ENCODE data around the gene RAC3. TPM values are rescaled to one million over a fixed set of nuclear protein-coding genes. Genes with fewer than 3 reads are reported as not detected.

Gene RAC3
- total and polyA plus RNA-seq, 2 of the 8 experiments (the other 6 are each of a cell fraction or from before 2014, with no cell fraction given) = 177 to 299 TPM

GRCh38 chr17:81991684-81992305, 39.7 kb upstream of the RAC3 start:
- POLR2A ChIA-PET (ENCODE audit: partially characterized antibody) = interaction anchor here (0.6 to 5.1 kb wide), 7 partner anchors 10 to 67 kb away, joined by 3 to 40 read pairs (median 5); partner anchors contain the start of gene ASPSCR1
- CTCF ChIA-PET (ENCODE audit: partially characterized antibody) = interaction anchor here (0.8 to 1.8 kb wide), 7 partner anchors 10 to 309 kb away, joined by 3 to 12 read pairs (median 4); no protein-coding TSS in a partner anchor
- TF ChIP-seq USF2 (IDR thresholded peaks at IDR 0.05; ENCODE audit: low read length) (no peak), RBBP5 (IDR thresholded peaks at IDR 0.05; ENCODE audit: borderline replicate concordance, low read depth, low read length) (peak; percentile 11; the same call in 1 of the 2 replicates), TCF12 (IDR thresholded peaks at IDR 0.05; ENCODE audit: low read depth, low read length) (no peak), CTCF (IDR thresholded peaks at IDR 0.05; ENCODE audit: control extremely low read depth in 1 of 3, insufficient read depth in 1 of 3, low read depth in 1 of 3, low read length in 3 of 3) (no peak), GABPA (IDR thresholded peaks at IDR 0.05; ENCODE audit: borderline replicate concordance, insufficient read depth, low read length) (0 out of 2 replicates have a peak, but pooled peaks have one; percentile 21), TAF1 (IDR thresholded peaks at IDR 0.05; ENCODE audit: low read depth, low read length) (0 out of 2 replicates have a peak, but pooled peaks have one; percentile 20), JUN (IDR thresholded peaks at IDR 0.05; ENCODE audit: low read depth, low read length) (no peak)

More at GRCh38 chr17:81991684-81992305, 39.7 kb upstream of the RAC3 start:
- Histone ChIP-seq H3K79me1 (ENCODE audit: low read depth, low read length) (peaks cover 9% of the 10 kb centered on the region), H3K56ac (replicated peaks; ENCODE audit: insufficient read length, low read depth, low read length) (no peak overlapping the region), H3K27me3 (replicated peaks in 1 of 4; ENCODE audit: control insufficient read depth in 3 of 4, extremely low read depth in 1 of 4, insufficient read depth in 3 of 4, low read length in 3 of 4) (no peaks in the 10 kb centered on the region), H3K23ac (ENCODE audit: insufficient read length) (no peak overlapping the region), H4K20me1 (replicated peaks in 1 of 2; ENCODE audit: control insufficient read depth in 1 of 2, insufficient read depth in 2 of 2, low read length in 2 of 2) (peaks cover 3 to 14% of the 10 kb centered on the region in 2 experiments), H2BK20ac (ENCODE audit: low read length) (no peak overlapping the region), H2BK15ac (ENCODE audit: low read length) (no peak overlapping the region), H4K91ac (replicated peaks; ENCODE audit: insufficient read length, low read length) (peak overlapping the region; percentile 32), H4K5ac (ENCODE audit: insufficient read length, low read depth, low read length) (no peak overlapping the region), H4K8ac (ENCODE audit: extremely low read depth, insufficient read depth, low read length) (no peak overlapping the region), H3K79me2 (ENCODE audit: control insufficient read depth in 1 of 2, insufficient read depth in 2 of 2, low read length in 2 of 2) (peaks cover 0 to 3% of the 10 kb centered on the region in 2 experiments; a peak in 1 of 4 replicates), H3K36me3 (ENCODE audit: control insufficient read depth in 2 of 4, insufficient read depth in 4 of 4, low read length in 3 of 4) (peaks cover 0 to 4% (median 0%) of the 10 kb centered on the region in 4 experiments; a peak in 2 of 8 replicates), H3K18ac (ENCODE audit: extremely low read depth, low read length) (peak overlapping the region; percentile 51; the same call in 1 of the 2 replicates), H3K23me2 (ENCODE audit: low read depth, low read length) (no peaks in the 10 kb centered on the region), H3K9me3 (ENCODE audit: insufficient read depth in 2 of 2, low read depth in 1 of 2, low read length in 1 of 2) (no peaks in the 10 kb centered on the region), H2AK5ac (ENCODE audit: low read depth, low read length) (no peak overlapping the region), H3K4me3 (ENCODE audit: extremely low read depth in 1 of 4, insufficient read depth in 2 of 4, low read depth in 3 of 4, low read length in 4 of 4) (peak overlapping the region in 1 of 4 experiments; percentile 9; a peak in 2 of 8 replicates), H3K27ac (ENCODE audit: low read depth, low read length) (no peak overlapping the region), H3K9ac (replicated peaks in 1 of 4; ENCODE audit: extremely low read depth in 1 of 4, low read depth in 3 of 4, low read length in 3 of 4) (no peak overlapping the region; a peak in 2 of 7 replicates), H2BK120ac (replicated peaks; ENCODE audit: low read depth, low read length) (no peak overlapping the region), H2BK5ac (ENCODE audit: low read depth, low read length) (peak overlapping the region; percentile 63; the same call in 1 of the 2 replicates), H2AFZ (ENCODE audit: low read length) (no peak overlapping the region), H2BK12ac (ENCODE audit: low read depth, low read length) (no peak overlapping the region; the same call in 1 of the 2 replicates), H3K4ac (replicated peaks; ENCODE audit: insufficient read length, low read depth, low read length) (no peak overlapping the region), H3K4me2 (ENCODE audit: insufficient read depth in 1 of 2, low read depth in 2 of 2, low read length in 2 of 2) (peak overlapping the region; percentile 12 to 14; a peak in 3 of 4 replicates), H3K14ac (ENCODE audit: insufficient read length) (no peak overlapping the region), H3K4me1 (replicated peaks in 1 of 4; ENCODE audit: control insufficient read depth in 3 of 4, insufficient read depth in 4 of 4, low read length in 3 of 4) (peaks cover 0 to 31% (median 27%) of the 10 kb centered on the region in 4 experiments; a peak in 6 of 7 replicates)
- WGBS, 2 experiments (ENCODE audit: extremely low coverage in 1 of 2, insufficient coverage in 1 of 2, insufficient read length in 1 of 2, insufficient replicate concordance in 2 of 2, low coverage in 1 of 2, low lambda C conversion rate in 2 of 2, missing lambda C conversion rate in 1 of 2) = 62% methylated on average over 31 of the region's 31 CpGs; no CpG with 5 or more reads in 1 of the 2 experiments
- DNase-seq (ENCODE audit: low read depth in 1 of 2, low spot score in 2 of 2) = no peak
- FAIRE-seq = no peak

Measured in H1 (cell line).